ENCODE measurements around the gene DLGAP5.

GRCh38 chr14:55201219-55202101, 10.1 kb upstream of the DLGAP5 start:
- TF ChIP-seq EZH2 (IDR thresholded peaks at IDR 0.05; ENCODE audit: borderline replicate concordance, low read length) (no peak), CTCF (IDR thresholded peaks at IDR 0.05; ENCODE audit: low read length) (no peak)
